Mammary epithelial cell (primary cell): ENCODE data around the gene SLC7A9.

Experiments
- CTCF ChIP-seq, 2 donors: IDR thresholded peaks in 1 of 2; conservative IDR thresholded peaks in 1 of 2; 2 replicates each; pipeline ENCODE4 v1.5.1; 2011 to 2012; ENCODE audit warnings: inconsistent platforms in 2 of 2, low read length in 2 of 2, mild to moderate bottlenecking in 2 of 2, control low read depth in 1 of 2, low read depth in 1 of 2; ENCODE audit not compliant: insufficient read depth in 1 of 2; ENCODE audit errors: extremely low read depth in 1 of 2
- EZH2 ChIP-seq: IDR thresholded peaks from 2 replicates; pipeline ENCODE4 v1.6.1; 2012; ENCODE audit warnings: low read length, inconsistent platforms, borderline replicate concordance

GRCh38 chr19:32909257-32909656 is 39.7 kb upstream of the SLC7A9 start:
- TF ChIP-seq CTCF (conservative IDR thresholded peaks at IDR 0.05 in 1 of 2, IDR thresholded peaks at IDR 0.05 in 1 of 2; ENCODE audit: extremely low read depth in 1 of 2, insufficient read depth in 1 of 2, low read depth in 1 of 2, low read length in 2 of 2) = no peak
- no peak for TF ChIP-seq EZH2
